ENCODE data around the gene PLCB2.

DNA sequence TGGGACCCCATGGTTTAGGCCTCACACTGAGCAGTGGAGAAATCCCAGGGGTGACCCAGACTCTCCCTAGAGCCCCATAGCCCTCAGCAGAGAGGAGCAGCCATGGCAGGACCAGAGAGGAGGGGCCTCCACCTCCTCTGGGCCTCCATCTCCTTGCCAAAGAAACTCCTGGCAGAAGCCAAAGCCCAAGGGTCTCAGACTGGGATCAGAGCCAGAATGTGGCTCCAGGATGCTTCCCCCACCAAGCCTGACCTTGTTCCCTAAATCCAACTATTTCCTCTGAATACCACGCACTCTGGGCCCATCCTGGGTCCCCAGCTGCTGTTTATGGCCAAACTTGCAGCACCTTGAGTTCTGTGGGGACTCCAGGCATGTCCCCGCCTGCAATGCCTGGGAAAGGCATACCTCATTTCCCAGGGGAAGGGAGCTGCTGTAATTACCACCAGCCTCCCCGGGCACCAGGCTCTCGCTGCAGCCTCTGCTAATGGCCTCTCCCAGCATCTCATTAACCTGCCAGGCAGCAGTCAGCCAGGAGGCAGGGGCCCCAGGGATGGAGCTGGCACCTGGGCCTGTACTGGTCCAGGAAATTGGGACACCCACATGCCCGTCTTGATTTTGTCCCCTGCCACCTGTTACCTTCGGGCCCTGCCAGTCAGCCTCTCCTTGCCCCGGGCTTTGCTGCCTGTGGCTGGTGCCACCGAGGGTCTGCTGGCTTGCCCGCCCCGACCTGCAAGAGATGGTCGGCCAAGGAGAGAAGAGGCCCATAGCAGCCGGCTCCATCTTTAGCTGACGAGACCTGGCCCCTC, 28.4 kb upstream of the PLCB2 start:
- TF ChIP-seq, protein P1, sequence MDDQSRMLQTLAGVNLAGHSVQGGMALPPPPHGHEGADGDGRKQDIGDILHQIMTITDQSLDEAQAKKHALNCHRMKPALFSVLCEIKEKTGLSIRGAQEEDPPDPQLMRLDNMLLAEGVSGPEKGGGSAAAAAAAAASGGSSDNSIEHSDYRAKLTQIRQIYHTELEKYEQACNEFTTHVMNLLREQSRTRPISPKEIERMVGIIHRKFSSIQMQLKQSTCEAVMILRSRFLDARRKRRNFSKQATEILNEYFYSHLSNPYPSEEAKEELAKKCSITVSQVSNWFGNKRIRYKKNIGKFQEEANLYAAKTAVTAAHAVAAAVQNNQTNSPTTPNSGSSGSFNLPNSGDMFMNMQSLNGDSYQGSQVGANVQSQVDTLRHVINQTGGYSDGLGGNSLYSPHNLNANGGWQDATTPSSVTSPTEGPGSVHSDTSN (CRISPR knock-in tag; IDR thresholded peaks at IDR 0.05): no peak
- TF ChIP-seq ZIC2 (tag by site-specific recombination; IDR thresholded peaks at IDR 0.05) (no peak), OVOL3 (tag by site-specific recombination; IDR thresholded peaks at IDR 0.05) (no peak), MZF1 (tag by site-specific recombination; IDR thresholded peaks at IDR 0.05; ENCODE audit: borderline replicate concordance) (peak; percentile 78; the same call in 1 of the 2 replicates), ZNF223 (tag by site-specific recombination; IDR thresholded peaks at IDR 0.05) (no peak), KLF10 (tag by site-specific recombination; IDR thresholded peaks at IDR 0.05) (no peak), KLF8 (tag by site-specific recombination; IDR thresholded peaks at IDR 0.05) (no peak)
- TF ChIP-seq, protein P2, sequence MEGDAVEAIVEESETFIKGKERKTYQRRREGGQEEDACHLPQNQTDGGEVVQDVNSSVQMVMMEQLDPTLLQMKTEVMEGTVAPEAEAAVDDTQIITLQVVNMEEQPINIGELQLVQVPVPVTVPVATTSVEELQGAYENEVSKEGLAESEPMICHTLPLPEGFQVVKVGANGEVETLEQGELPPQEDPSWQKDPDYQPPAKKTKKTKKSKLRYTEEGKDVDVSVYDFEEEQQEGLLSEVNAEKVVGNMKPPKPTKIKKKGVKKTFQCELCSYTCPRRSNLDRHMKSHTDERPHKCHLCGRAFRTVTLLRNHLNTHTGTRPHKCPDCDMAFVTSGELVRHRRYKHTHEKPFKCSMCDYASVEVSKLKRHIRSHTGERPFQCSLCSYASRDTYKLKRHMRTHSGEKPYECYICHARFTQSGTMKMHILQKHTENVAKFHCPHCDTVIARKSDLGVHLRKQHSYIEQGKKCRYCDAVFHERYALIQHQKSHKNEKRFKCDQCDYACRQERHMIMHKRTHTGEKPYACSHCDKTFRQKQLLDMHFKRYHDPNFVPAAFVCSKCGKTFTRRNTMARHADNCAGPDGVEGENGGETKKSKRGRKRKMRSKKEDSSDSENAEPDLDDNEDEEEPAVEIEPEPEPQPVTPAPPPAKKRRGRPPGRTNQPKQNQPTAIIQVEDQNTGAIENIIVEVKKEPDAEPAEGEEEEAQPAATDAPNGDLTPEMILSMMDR (tag by site-specific recombination; IDR thresholded peaks at IDR 0.05): no peak
- TF ChIP-seq, protein P3, sequence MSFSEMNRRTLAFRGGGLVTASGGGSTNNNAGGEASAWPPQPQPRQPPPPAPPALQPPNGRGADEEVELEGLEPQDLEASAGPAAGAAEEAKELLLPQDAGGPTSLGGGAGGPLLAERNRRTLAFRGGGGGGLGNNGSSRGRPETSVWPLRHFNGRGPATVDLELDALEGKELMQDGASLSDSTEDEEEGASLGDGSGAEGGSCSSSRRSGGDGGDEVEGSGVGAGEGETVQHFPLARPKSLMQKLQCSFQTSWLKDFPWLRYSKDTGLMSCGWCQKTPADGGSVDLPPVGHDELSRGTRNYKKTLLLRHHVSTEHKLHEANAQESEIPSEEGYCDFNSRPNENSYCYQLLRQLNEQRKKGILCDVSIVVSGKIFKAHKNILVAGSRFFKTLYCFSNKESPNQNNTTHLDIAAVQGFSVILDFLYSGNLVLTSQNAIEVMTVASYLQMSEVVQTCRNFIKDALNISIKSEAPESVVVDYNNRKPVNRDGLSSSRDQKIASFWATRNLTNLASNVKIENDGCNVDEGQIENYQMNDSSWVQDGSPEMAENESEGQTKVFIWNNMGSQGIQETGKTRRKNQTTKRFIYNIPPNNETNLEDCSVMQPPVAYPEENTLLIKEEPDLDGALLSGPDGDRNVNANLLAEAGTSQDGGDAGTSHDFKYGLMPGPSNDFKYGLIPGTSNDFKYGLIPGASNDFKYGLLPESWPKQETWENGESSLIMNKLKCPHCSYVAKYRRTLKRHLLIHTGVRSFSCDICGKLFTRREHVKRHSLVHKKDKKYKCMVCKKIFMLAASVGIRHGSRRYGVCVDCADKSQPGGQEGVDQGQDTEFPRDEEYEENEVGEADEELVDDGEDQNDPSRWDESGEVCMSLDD (tag by site-specific recombination; IDR thresholded peaks at IDR 0.05): no peak
- TF ChIP-seq, protein P4, sequence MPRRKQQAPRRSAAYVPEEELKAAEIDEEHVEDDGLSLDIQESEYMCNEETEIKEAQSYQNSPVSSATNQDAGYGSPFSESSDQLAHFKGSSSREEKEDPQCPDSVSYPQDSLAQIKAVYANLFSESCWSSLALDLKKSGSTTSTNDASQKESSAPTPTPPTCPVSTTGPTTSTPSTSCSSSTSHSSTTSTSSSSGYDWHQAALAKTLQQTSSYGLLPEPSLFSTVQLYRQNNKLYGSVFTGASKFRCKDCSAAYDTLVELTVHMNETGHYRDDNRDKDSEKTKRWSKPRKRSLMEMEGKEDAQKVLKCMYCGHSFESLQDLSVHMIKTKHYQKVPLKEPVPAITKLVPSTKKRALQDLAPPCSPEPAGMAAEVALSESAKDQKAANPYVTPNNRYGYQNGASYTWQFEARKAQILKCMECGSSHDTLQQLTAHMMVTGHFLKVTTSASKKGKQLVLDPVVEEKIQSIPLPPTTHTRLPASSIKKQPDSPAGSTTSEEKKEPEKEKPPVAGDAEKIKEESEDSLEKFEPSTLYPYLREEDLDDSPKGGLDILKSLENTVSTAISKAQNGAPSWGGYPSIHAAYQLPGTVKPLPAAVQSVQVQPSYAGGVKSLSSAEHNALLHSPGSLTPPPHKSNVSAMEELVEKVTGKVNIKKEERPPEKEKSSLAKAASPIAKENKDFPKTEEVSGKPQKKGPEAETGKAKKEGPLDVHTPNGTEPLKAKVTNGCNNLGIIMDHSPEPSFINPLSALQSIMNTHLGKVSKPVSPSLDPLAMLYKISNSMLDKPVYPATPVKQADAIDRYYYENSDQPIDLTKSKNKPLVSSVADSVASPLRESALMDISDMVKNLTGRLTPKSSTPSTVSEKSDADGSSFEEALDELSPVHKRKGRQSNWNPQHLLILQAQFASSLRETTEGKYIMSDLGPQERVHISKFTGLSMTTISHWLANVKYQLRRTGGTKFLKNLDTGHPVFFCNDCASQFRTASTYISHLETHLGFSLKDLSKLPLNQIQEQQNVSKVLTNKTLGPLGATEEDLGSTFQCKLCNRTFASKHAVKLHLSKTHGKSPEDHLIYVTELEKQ (tag by site-specific recombination; IDR thresholded peaks at IDR 0.05; ENCODE audit: borderline replicate concordance): no peak
- TF ChIP-seq, protein P5, sequence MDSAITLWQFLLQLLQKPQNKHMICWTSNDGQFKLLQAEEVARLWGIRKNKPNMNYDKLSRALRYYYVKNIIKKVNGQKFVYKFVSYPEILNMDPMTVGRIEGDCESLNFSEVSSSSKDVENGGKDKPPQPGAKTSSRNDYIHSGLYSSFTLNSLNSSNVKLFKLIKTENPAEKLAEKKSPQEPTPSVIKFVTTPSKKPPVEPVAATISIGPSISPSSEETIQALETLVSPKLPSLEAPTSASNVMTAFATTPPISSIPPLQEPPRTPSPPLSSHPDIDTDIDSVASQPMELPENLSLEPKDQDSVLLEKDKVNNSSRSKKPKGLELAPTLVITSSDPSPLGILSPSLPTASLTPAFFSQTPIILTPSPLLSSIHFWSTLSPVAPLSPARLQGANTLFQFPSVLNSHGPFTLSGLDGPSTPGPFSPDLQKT (IDR thresholded peaks at IDR 0.05; ENCODE audit: borderline replicate concordance, low read depth, low read length): no peak
